Mucosa of descending colon (tissue), 3 donors: ENCODE results near the gene DGKQ. TPM values are rescaled to one million over a fixed set of nuclear protein-coding genes. Genes with fewer than 3 reads are reported as not detected.

Experiments
- ATAC-seq: fragments of 200-7000 bp; cut with Tn5 transposase; one replicate; pipeline ENCODE4 v1.9.1; 2020; ENCODE audit warnings: mild to moderate bottlenecking, moderate library complexity
- DNase-seq, 3 donors: peaks; one replicate each; pipeline ENCODE4 v3.0.0-alpha.2; 2020
- H3K36me3 ChIP-seq: fragments of 200-600 bp; one replicate; pipeline ENCODE4 v1.8.0; 2021; ENCODE audit warnings: low read depth, mild to moderate bottlenecking
- H3K4me1 ChIP-seq: fragments of 200-600 bp; one replicate; pipeline ENCODE4 v1.8.0; 2021; ENCODE audit warnings: low read depth, mild to moderate bottlenecking
- H3K4me3 ChIP-seq: fragments of 200-600 bp; one replicate; pipeline ENCODE4 v1.8.0; 2021; ENCODE audit warnings: mild to moderate bottlenecking
- H3K9me3 ChIP-seq: fragments of 200-600 bp; one replicate; pipeline ENCODE4 v1.8.0; 2021; ENCODE audit warnings: mild to moderate bottlenecking
- CTCF ChIP-seq: fragments of 200-600 bp; IDR thresholded peaks from one replicate; pipeline ENCODE4 v1.8.0; 2022; ENCODE audit warnings: antibody characterized with exemption, mild to moderate bottlenecking
- intact Hi-C, 2 donors: fragments of 100-400 bp; cut with DNase I in 1 of 2; cut with micrococcal nuclease in 1 of 2; formaldehyde crosslinking; loops; one replicate each; pipeline versions ENCODE4 v1.11.0 to v1.11.1; 2022; cut with DNase I, micrococcal nuclease
- total RNA-seq, 3 donors: library from RNA; stranded (reverse); fragmentation: NEBNext Ultra II Directional in 2 of 3; extraction: Animal tissue kit (Norgen Biotek cat#: 25700) in 2 of 3; gene quantifications; one replicate each; pipeline versions ENCODE4 v1.2.1 to v1.2.4, GENCODE V29; 2021 to 2023
- donor health status: DM: no; HTN: no; CAD: no; lungs with moderate emphysema.
- donor health status: DM: no; HTN: no; CAD: no.
- donor health status: DM: no; HTN: yes; CAD: no.

Gene DGKQ
- total RNA-seq, 3 donors from 2014 or later: 31.8 to 56.1 (median 41.7) TPM

GRCh38 chr4:966266-967112, 6.9 kb downstream of the DGKQ start:
- DNase-seq: peak in 1 of 3 donors; percentile 32
- Histone ChIP-seq H3K4me3 (no peak overlapping the region), H3K36me3 (no peaks in the 10 kb centered on the region), H3K9me3 (no peaks in the 10 kb centered on the region), H3K4me1 (peaks cover 23% of the 10 kb centered on the region)
- TF ChIP-seq CTCF: no peak
- ATAC-seq: no peak
- intact Hi-C loops: no loop called here

GRCh38 chr4:965766-966134, 7.6 kb downstream of the DGKQ start:
- intact Hi-C loops: no loop called here
- TF ChIP-seq CTCF: no peak
- DNase-seq (no peak), ATAC-seq (no peak)
- no peak overlapping the region for H3K4me3 ChIP-seq
- no peaks in the 10 kb centered on the region for H3K36me3 ChIP-seq
- peaks cover 17% of the 10 kb centered on the region for H3K4me1 ChIP-seq
- no peaks in the 10 kb centered on the region for H3K9me3 ChIP-seq

GRCh38 chr4:965048-965765, 8.2 kb downstream of the DGKQ start:
- ATAC-seq (no peak), DNase-seq (no peak)
- no peaks in the 10 kb centered on the region for H3K36me3 ChIP-seq
- H3K4me3 ChIP-seq: no peak overlapping the region
- H3K9me3 ChIP-seq: no peaks in the 10 kb centered on the region
- intact Hi-C loops: no loop called here
- no peak for TF ChIP-seq CTCF
- peaks cover 13% of the 10 kb centered on the region for H3K4me1 ChIP-seq

- intact Hi-C loops: no loop called here
- DNase-seq: no peak
- H3K9me3 ChIP-seq: no peaks in the 10 kb centered on the region
- peaks cover 9% of the 10 kb centered on the region for H3K4me1 ChIP-seq
- H3K4me3 ChIP-seq: no peak overlapping the region
- TF ChIP-seq CTCF: no peak
- ATAC-seq: no peak
- H3K36me3 ChIP-seq: no peaks in the 10 kb centered on the region
Observed at GRCh38 chr4:964346-965025, 8.9 kb downstream of the DGKQ start.

- peak; percentile 51 to 77 (median 76) for DNase-seq
- intact Hi-C loops: no loop called here
- peaks cover 6% of the 10 kb centered on the region for H3K4me1 ChIP-seq
- no peak for TF ChIP-seq CTCF
- no peaks in the 10 kb centered on the region for H3K9me3 ChIP-seq
- peak; percentile 74 for ATAC-seq
- H3K36me3 ChIP-seq: no peaks in the 10 kb centered on the region
- H3K4me3 ChIP-seq: no peak overlapping the region
Observed at GRCh38 chr4:963276-964225, 9.8 kb downstream of the DGKQ start.
